HL-60 (cell line): Measurements from ENCODE around the gene MCHR1.
"Not testable (repeated sequence)": the region's sequence is repeated elsewhere in the genome, so short reads cannot be mapped to it uniquely, and the experiment has no call there.

ENCODE experiments used
- DNase-seq, 2 experiments: peaks; one replicate each; pipeline ENCODE4 v3.0.0-alpha.2; 2010 to 2020; ENCODE audit warnings: low read depth in 1 of 2, low spot score in 1 of 2
- H3K27ac ChIP-seq: fragments of 250-450 bp; sonication (Bioruptor Pico); replicated peaks from 2 replicates; pipeline ENCODE4 v1.5.1; 2020; ENCODE audit warnings: mild to moderate bottlenecking, moderate library complexity
- H3K27me3 ChIP-seq: fragments of 250-450 bp; sonication (Bioruptor Pico); 2 replicates; pipeline ENCODE4 v1.5.1; 2021; ENCODE audit warnings: mild to moderate bottlenecking, moderate library complexity; ENCODE audit not compliant: insufficient read depth, poor library complexity, severe bottlenecking
- H3K4me3 ChIP-seq: replicated peaks from 2 replicates; pipeline ENCODE4 v1.5.1; 2011; ENCODE audit warnings: mild to moderate bottlenecking, control low read depth, low read length; ENCODE audit not compliant: insufficient read depth
- CTCF ChIP-seq: IDR thresholded peaks from one replicate; pipeline ENCODE4 v1.5.1; 2011; ENCODE audit warnings: low read length, control low read depth, inconsistent platforms; ENCODE audit not compliant: insufficient read depth
- GABPA ChIP-seq: IDR thresholded peaks from 2 replicates; pipeline ENCODE4 v1.6.1; 2012; ENCODE audit warnings: low read depth
- POLR2AphosphoS5 ChIP-seq: IDR thresholded peaks from 2 replicates; pipeline ENCODE4 v1.6.1; 2012; ENCODE audit warnings: low read depth
- REST ChIP-seq: IDR thresholded peaks from 2 replicates; pipeline ENCODE4 v1.6.1; 2012; ENCODE audit warnings: low read depth; ENCODE audit not compliant: insufficient replicate concordance
- SPI1 ChIP-seq: IDR thresholded peaks from 2 replicates; pipeline ENCODE4 v1.6.1; 2012; ENCODE audit warnings: low read depth, mild to moderate bottlenecking, borderline replicate concordance

MCHR1 gene

GRCh38 chr22:40653361-40653760 lies 25.9 kb upstream of the MCHR1 start:
- Histone ChIP-seq H3K27ac (no peak overlapping the region), H3K4me3 (no peak overlapping the region), H3K27me3 (no peaks in the 10 kb centered on the region)
- TF ChIP-seq POLR2AphosphoS5 (no peak), GABPA (no peak), REST (no peak), SPI1 (no peak), CTCF (no peak)
- DNase-seq: no peak

- H3K27me3 ChIP-seq: no peaks in the 10 kb centered on the region
- no peak for TF ChIP-seq CTCF
- TF ChIP-seq GABPA: no peak
- TF ChIP-seq POLR2AphosphoS5: no peak
- TF ChIP-seq REST: no peak
- no peak for TF ChIP-seq SPI1
- H3K4me3 ChIP-seq: no peak overlapping the region
- no peak overlapping the region for H3K27ac ChIP-seq
- DNase-seq: no peak
These were observed 24.6 kb upstream of the MCHR1 start for GRCh38 chr22:40654522-40655167.

- not testable (repeated sequence) for H3K27me3 ChIP-seq, H3K27ac ChIP-seq, H3K4me3 ChIP-seq, DNase-seq
These were observed 23.3 kb upstream of the MCHR1 start for GRCh38 chr22:40655941-40656340.

- not testable (repeated sequence) for H3K27me3 ChIP-seq, H3K27ac ChIP-seq, H3K4me3 ChIP-seq, DNase-seq
These were observed 22.6 kb upstream of the MCHR1 start for GRCh38 chr22:40656651-40657050.

- TF ChIP-seq GABPA (no peak), CTCF (no peak), POLR2AphosphoS5 (no peak), SPI1 (no peak), REST (no peak)
- H3K27me3 ChIP-seq: no peaks in the 10 kb centered on the region
- no peak overlapping the region for H3K4me3 ChIP-seq
- DNase-seq: no peak
- H3K27ac ChIP-seq: no peak overlapping the region
These were observed 20.1 kb upstream of the MCHR1 start for GRCh38 chr22:40659166-40659565.
